Mucosa of descending colon (tissue), 3 donors: ENCODE data around the gene SCFD1. TPM values are rescaled to one million over a fixed set of nuclear protein-coding genes. Genes with fewer than 3 reads are reported as not detected.

ENCODE experiments used
- ATAC-seq: fragments of 200-7000 bp; cut with Tn5 transposase; one replicate; pipeline ENCODE4 v1.9.1; 2020; ENCODE audit warnings: mild to moderate bottlenecking, moderate library complexity
- DNase-seq, 3 donors: peaks; one replicate each; pipeline ENCODE4 v3.0.0-alpha.2; 2020
- H3K36me3 ChIP-seq: fragments of 200-600 bp; one replicate; pipeline ENCODE4 v1.8.0; 2021; ENCODE audit warnings: low read depth, mild to moderate bottlenecking
- H3K4me1 ChIP-seq: fragments of 200-600 bp; one replicate; pipeline ENCODE4 v1.8.0; 2021; ENCODE audit warnings: low read depth, mild to moderate bottlenecking
- H3K4me3 ChIP-seq: fragments of 200-600 bp; one replicate; pipeline ENCODE4 v1.8.0; 2021; ENCODE audit warnings: mild to moderate bottlenecking
- H3K9me3 ChIP-seq: fragments of 200-600 bp; one replicate; pipeline ENCODE4 v1.8.0; 2021; ENCODE audit warnings: mild to moderate bottlenecking
- CTCF ChIP-seq: fragments of 200-600 bp; IDR thresholded peaks from one replicate; pipeline ENCODE4 v1.8.0; 2022; ENCODE audit warnings: antibody characterized with exemption, mild to moderate bottlenecking
- intact Hi-C, 2 donors: fragments of 100-400 bp; cut with DNase I in 1 of 2; cut with micrococcal nuclease in 1 of 2; formaldehyde crosslinking; loops; one replicate each; pipeline versions ENCODE4 v1.11.0 to v1.11.1; 2022; cut with DNase I, micrococcal nuclease
- total RNA-seq, 3 donors: library from RNA; stranded (reverse); fragmentation: NEBNext Ultra II Directional in 2 of 3; extraction: Animal tissue kit (Norgen Biotek cat#: 25700) in 2 of 3; gene quantifications; one replicate each; pipeline versions ENCODE4 v1.2.1 to v1.2.4, GENCODE V29; 2021 to 2023
- donor health status: DM: no; HTN: no; CAD: no; lungs with moderate emphysema.
- donor health status: DM: no; HTN: no; CAD: no.
- donor health status: DM: no; HTN: yes; CAD: no.

SCFD1 gene
- total RNA-seq, 3 donors from 2014 or later: 55.4 to 79.3 (median 56.5) TPM

- H3K4me1 ChIP-seq: peaks cover 5% of the 10 kb centered on the region
- H3K36me3 ChIP-seq: no peaks in the 10 kb centered on the region
- intact Hi-C loops: no loop called here
- no peak for TF ChIP-seq CTCF
- DNase-seq (peak in 1 of 3 donors; percentile 32), ATAC-seq (peak; percentile 94)
- no peak overlapping the region for H3K4me3 ChIP-seq
- peaks cover 15% of the 10 kb centered on the region for H3K9me3 ChIP-seq
Measured at GRCh38 chr14:30759172-30760125, 137.3 kb downstream of the SCFD1 start.

GRCh38 chr14:30763891-30764290, 141.8 kb downstream of the SCFD1 start:
- no peak for TF ChIP-seq CTCF
- Histone ChIP-seq H3K4me3 (no peak overlapping the region), H3K36me3 (no peaks in the 10 kb centered on the region), H3K9me3 (peaks cover 15% of the 10 kb centered on the region), H3K4me1 (peaks cover 4% of the 10 kb centered on the region)
- intact Hi-C loops: no loop called here
- DNase-seq: no peak
- no peak for ATAC-seq

GRCh38 chr14:30767624-30768023, 145.5 kb downstream of the SCFD1 start:
- Histone ChIP-seq H3K36me3 (no peaks in the 10 kb centered on the region), H3K9me3 (peaks cover 14% of the 10 kb centered on the region), H3K4me3 (no peak overlapping the region), H3K4me1 (no peaks in the 10 kb centered on the region)
- no peak for TF ChIP-seq CTCF
- intact Hi-C loops: no loop called here
- DNase-seq (no peak), ATAC-seq (no peak)

GRCh38 chr14:30768791-30769190, 146.7 kb downstream of the SCFD1 start:
- H3K4me1 ChIP-seq: no peaks in the 10 kb centered on the region
- H3K36me3 ChIP-seq: no peaks in the 10 kb centered on the region
- DNase-seq (no peak), ATAC-seq (no peak)
- peaks cover 2% of the 10 kb centered on the region for H3K9me3 ChIP-seq
- intact Hi-C loops: no loop called here
- no peak for TF ChIP-seq CTCF
- no peak overlapping the region for H3K4me3 ChIP-seq

GRCh38 chr14:30770376-30770775, 148.3 kb downstream of the SCFD1 start:
- Histone ChIP-seq H3K36me3 (no peaks in the 10 kb centered on the region), H3K9me3 (no peaks in the 10 kb centered on the region), H3K4me1 (no peaks in the 10 kb centered on the region), H3K4me3 (no peak overlapping the region)
- intact Hi-C loops: no loop called here
- ATAC-seq (no peak), DNase-seq (no peak)
- TF ChIP-seq CTCF: no peak
